AG20443 (cell line): ENCODE measurements around the gene CTSW.
A peak's percentile ranks its signal among the peaks of the same experiment; 100 is the strongest.

Experiments used
- DNase-seq: peaks from one replicate; pipeline ENCODE4 v3.0.0; 2012; ENCODE audit warnings: low spot score, mixed read lengths

CTSW gene

DNA sequence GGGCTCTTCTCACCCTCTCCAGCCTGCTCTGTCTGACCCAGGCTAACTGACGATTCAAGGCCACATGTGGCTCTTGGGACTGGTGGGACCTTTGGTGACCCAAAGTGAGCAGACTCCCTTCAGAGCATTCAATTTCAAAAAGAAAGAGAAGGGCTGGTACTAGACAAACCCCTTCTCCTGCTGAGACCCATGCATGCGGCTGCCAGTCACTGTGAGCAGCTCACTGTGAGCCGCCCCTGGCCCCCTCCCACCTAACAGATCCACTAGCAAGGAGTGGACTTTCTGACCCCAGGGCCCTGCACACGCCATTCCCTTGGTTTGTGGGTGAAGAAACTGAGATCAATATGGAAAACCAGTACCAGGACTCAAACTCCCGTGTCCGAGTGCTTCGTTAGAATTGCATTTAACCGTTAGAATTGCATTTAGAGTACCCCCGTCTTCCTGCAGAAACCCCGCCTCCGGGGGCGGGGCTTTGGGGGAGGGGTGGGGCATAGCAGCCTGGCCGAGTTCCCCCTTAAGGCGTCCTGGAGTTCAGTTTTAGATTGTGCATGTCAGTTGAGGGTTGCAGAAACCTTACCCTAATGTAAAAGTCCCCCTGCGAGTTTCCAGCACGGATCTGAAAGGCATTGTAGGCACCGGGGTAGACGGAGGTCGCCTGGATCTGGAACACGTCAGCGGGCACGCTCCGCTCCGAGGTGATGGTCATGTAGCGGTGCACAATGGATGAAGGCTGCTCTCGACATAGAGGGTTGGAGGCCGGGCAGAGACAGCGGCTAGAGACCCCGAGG, 12.2 kb upstream of the CTSW start:
- no peak for DNase-seq

DNA sequence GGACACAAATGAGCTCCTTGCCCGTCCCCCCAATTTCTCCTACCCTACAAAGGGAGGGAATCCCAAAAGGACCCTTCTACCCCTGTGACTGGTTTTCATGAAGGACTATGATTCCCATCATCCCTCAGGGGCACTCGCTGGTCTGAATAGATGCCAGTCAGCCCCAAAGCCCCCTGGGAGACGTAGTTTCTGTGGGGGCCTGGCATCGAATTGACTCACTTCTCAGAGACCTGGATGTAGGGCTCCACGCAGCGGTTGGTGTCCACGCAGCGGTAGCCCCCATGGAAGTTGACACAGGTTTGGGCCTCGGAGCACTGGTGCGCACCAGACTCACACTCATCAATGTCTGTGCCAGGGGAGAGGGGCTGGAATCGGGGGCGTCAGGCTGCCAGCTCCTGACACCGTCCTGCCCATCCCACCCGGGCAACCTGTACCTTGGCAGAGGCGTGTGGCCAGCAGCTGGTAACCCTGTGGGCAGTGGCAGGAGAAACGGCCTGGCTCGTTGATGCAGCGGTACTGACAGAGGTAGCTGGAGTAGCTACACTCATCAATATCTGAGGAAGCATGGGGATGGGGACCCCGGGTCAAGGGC, 11.5 kb upstream of the CTSW start:
- DNase-seq = no peak

DNA sequence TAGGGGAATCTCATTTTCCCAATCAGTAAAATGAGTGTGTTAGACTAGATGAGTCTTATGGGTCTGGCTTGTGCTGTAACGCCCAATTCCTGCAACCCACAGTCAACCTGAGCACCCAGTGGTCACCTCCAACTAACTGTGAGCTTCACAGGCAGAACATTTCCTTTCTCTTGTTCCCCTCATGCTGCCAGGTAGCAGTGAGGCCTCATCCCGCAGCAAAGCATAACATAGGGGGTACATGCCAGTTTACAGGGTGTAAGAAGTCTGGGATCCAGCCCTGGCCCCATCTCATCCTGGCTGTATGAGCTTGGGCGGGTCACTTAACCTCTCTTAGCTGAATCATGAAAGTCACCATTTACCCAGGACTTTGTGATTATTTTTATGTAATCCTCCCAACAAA, 10.7 kb upstream of the CTSW start:
- no peak for DNase-seq

DNA sequence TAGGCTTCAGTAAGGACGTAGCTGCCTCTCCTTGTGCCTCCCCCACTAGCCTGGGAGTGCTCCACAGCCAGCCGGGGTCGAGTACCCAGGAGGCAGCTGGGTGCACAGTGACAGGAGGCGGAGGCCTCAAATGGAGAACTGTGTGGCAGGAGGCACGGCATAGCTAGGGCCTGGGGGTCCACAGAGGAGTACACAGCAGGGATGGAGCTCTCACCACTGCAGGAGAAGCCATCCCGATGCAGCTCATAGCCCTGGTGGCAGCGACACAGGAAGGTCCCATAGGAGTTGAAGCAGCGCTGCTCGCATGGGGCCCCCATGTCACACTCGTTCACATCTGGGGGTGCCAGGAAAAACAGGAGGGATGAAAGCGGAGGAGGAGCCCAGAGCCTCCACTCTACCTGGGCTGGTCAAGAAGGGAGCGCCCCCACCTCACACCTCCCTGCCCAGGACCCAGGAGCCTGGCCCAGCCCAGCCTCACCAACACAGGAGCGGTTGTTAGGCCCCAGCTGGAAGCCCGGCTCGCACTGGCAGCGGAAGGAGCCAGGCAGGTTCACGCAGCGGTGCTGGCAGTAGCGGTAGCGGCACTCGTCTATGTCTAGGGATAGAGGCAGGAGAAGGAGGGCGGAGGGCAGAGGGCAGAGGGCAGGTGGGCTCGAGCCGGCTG, 9.9 kb upstream of the CTSW start:
- DNase-seq = no peak

DNA sequence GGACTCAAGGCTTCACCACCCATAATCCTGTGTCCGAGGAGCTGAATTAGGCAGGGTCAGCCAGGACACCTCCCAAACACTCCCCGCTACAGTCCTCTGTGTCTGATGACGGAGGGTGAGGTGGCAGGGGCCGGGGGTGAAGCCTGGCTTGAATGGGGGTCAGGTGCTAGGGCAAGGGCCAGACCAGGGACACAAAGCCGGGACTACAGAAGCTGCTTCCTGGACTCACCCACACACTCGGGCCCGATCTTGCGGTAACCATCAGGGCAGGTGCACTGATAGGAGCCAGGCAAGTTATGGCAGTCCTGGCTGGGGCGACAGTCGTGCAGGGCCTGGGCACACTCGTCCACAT, 9.4 kb upstream of the CTSW start:
- no peak for DNase-seq

DNA sequence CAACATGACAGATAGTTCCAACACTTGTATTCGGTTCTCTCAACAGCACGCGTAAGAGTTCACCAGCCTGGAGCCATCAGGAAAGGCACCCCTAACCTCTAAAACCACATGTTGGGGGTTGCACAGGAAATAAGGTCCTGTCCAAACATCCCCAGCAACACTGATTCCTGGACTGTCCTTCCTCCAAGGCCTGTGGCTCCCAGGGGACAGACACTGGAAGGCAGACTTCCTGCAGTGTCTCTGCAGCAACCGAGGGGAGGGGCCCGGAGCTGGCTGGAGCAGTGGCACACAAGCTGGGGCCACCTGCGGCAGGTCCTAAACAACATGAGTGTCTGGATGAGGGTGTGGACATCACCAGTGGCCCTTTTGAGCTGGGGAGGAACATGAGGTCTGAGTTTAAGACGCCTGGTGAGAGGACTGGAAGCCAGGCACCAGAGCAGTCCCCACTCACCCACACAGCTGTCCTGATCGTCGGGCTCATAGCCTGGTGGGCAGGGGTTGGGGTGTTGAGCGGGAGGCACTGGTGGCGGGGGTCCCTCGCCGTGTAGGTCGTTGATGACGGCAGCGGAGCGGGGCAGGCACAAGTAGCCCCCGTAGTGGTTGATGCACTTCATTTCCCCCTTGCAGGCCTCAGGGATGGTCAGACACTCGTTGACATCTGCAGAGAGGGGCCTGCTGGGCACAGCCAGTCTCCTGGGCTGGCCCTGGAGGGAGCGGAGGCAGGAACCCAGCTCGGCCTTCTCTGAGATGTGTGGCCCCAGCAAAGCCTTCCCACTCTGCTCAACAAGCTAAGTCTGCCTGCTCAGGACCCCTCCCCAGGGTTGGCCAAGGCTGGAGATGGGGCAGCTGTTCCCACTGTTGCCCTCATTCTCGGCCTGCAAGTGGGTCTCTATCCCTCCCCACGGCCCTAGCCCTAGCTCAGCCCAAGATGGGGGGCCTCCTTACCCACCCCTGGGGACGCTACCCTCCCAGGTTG, 8.6 kb upstream of the CTSW start:
- no peak for DNase-seq

DNA sequence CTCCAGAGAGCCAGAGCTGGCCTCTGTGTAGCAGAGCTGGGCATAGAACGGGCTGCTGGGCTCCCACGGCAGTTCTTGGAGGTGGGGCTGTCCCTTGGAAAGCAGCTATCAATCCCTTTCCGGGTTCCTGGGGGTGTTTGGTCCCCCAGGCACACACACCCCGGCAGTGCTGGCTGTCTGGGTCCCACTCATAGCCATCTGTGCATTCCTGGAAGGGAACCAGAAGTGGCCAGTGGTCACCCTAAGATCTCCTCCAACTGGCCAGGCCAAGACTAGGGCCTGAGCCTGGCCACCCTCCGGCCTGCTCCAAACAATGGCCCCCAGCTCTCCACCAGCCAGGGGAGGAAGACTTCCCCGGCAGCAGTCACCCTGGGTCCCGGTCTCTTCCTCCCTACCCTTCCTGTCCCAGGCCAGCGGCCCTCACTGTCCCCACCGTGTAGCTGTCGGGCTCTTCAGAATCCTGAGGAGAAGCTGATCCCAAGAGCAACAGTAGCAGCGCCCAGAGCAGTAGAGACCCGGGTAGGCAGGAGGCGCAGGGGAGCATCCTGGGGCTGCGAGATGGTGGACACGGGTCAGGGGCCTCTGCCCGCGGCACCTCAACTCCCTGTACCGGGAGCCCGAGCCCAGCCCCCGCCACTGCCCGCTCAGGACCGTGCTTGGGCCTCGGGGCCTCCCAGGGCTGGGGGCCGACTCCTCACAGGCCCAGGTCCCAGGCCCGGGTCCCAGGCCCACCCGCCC, 7.7 kb upstream of the CTSW start:
- DNase-seq = peak; percentile 53

DNA sequence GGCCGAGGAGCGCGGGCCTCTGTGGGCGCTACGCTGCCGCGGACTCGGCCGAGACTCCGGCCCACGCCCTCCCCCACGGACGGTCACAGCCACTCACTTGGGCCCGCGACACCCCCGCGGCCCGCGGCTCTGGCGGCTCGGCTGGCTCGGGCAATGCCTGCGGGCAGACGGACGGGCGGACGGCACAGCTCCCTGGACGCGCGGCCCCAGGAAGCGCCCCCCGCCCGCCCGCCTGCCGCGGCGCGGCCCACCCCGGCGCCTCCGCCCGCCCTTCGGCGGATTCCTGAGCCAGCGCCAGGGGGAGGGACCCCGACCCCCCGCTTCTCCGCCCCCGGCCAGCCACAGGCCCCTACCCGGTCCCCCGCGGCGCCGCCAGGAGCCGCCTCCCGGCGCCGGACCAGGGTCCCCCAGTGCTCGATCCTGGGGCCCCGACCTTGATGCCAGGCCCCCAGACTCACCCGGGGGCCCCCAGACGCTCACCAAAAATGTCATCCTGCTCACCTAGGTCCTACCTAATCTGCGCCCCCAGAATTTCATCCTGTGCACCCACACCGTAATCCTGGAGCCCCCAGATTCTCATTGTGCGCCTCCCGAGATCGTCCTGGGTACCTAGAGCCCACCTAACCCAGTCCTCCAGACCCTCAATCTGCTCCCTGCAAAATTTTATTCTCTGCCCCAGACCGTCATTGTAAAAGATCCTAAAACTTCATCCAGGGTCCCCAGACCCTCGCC, 6.9 kb upstream of the CTSW start, which contains the start of gene EFEMP2:
Gene EFEMP2, minus strand, starts transcription at position 215 of the 732 bp plus-strand sequence. CDS start 446 bp downstream, outside the sequence.
- peak; percentile 68 for DNase-seq

DNA sequence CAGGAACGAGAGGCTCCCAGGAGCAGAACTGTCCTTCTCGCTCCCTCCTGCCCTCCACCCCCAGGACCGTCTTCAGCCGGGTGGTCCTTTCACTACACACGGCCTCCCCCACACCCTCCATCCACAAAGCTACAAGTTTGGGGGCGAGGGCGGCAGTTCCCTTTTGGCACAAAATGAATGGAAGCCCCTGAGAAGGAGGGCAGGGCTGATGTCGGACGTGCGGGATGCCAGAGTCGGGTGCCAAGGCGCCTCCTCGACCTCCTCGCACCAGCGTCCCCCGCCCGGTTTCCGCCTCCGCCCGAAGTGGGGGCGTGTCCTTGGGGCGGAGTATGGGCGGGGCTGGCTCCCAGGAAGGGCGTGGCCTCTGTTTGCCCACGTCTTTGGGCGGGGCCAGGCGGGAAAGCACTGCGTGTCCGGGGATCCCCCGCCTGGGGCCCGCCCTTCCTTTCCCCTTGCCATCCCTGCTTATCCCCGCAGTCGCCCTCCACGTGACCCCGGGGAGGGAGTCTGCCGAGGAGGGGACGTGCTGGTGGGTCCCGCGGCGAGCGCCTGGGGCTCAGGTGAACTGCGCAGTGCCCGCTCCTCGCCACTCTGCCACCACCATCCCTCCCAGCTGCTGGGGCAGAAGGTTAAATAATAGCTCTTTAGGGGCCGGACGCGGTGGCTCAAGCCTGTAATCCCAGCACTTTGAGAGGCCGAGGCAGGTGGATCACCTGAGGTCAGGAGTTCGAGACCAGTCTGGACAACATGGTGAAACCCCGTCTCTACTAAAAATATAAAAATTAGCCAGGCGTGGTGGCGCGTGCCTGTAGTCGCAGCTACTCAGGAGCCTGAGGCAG, 6.1 kb upstream of the CTSW start:
- DNase-seq = peak; percentile 97

DNA sequence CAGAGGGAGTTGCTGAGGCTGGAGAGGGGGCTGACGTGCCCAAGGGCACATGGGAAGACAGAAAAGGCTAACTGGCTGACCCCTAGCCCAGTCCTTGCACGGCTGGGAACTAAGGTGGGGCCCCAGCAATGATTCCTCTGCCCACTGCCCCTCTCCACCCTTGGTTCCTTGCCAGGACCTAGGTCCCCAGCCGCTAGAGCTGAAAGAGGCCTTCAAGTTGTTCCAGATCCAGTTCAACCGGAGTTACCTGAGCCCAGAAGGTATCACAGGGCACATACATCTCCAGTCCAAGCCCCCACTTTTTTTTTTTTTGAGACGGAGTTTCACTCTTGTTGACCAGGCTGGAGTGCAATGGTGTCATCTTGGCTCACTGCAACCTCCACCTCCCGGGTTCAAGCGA, 390 bp downstream of the CTSW start:
- DNase-seq = no peak

DNA sequence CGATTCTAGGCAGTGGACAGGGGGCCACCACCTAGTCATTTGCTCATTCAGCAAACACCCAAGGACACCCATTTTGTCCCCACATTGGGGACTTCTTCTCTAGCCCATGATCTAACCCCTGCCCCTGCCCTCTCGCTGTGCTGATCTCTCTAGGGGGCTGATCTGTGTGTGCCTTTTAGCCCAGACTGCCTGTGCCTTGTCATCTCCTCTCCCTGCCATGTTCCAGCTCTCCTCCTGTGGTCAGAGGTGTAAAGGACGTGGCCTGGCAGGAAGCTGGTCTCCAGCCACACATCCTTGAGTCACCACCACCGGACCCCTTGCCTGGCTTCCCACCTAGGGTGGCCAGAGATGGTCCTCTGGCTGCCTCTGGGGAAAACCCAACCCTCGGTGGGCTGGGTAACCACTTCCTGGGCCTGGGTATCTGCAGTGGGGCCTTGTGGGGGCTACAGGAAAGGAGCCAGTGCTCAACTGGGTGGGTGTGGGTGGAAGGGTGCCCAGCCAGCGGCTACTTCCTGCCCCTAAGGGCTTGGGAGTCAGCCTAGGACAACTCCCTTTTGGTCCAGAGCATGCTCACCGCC, 1.3 kb downstream of the CTSW start:
- no peak for DNase-seq

DNA sequence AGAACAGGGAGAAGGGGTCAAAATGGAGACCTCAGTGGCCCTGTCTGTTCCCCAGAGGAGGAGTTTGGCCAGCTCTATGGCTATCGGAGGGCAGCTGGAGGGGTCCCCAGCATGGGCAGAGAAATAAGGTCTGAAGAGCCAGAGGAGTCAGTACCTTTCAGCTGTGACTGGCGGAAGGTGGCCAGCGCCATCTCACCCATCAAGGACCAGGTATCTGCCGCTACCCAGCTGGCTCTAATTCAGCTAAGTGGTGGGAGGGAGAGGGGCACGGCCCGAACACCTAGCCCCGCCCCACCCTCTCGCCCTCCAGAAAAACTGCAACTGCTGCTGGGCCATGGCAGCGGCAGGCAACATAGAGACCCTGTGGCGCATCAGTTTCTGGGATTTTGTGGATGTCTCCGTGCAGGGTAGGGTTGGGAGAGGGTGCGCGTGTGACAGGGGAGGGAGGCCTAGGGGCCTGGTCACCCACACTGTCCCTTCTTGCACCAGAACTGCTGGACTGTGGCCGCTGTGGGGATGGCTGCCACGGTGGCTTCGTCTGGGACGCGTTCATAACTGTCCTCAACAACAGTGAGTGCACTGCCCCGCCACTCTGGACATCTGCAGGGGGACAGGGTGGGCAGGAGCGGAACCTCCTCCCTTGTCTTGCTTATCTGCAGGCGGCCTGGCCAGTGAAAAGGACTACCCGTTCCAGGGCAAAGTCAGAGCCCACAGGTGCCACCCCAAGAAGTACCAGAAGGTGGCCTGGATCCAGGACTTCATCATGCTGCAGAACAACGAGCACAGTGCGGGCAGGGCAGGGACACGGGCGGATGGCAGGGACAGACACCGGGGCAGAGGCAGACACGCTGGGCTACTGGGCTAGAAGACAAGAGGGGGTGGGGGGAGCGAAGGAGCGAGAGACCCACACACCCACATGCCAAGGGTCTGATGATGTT, 2.8 kb downstream of the CTSW start:
- no peak for DNase-seq

DNA sequence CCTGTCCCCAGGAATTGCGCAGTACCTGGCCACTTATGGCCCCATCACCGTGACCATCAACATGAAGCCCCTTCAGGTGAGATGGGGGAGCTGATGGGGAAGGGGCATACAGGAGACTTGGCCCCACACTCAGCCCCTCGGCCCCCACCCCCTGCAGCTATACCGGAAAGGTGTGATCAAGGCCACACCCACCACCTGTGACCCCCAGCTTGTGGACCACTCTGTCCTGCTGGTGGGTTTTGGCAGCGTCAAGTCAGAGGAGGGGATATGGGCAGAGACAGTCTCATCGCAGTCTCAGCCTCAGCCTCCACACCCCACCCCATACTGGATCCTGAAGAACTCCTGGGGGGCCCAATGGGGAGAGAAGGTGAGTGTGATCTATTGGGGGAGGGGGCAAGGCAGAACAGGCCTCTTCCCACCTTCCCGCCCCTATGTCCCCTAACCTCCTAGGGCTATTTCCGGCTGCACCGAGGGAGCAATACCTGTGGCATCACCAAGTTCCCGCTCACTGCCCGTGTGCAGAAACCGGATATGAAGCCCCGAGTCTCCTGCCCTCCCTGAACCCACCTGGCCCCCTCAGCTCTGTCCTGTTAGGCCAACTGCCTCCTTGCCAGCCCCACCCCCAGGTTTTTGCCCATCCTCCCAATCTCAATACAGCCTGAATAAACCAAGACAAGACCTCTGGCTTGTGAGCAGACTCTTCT, 3.6 kb downstream of the CTSW start:
- DNase-seq = no peak

DNA sequence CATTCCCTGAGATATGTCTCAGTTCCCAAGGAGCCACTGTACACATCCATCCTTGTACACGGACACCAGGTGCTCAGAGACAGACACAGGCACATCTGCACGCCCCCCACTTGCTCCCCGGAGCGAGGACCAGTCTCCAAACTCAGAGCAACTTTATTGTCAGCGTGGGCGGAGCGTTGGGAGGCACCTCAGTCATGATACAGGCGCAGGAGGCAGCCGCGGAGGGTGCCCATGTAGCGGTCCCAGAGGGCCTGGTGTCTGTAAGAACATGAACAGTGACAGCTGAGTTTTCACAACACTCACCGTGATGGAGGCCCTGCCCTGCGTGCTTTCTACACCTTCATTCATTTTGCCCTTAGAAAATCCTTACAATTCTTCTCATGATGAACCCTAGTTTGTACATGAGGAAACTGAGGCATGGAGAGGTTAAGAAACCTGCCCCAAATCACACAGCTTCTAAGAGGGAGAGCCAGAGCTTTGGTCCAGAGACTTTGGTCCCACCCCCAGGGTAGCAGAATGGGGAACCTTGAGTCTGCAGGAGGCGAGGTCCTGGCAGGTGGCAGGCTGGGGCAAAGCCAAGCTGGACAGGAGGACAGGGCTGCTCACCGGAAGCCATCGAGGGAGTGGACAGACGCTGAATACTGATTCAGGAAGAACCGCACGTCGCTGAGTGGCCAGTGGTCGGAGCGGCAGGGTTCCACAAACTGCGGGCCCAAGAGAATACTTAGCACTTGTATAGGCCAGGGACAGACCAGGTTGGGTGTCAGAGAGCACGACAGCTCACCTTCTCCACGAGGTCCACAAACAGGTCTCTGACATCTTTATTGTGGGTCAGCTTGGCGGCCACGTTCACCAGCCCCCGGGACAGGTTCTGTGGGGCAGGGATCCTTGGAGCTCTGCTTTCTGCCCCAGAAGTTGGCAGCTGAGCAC, 4.4 kb downstream of the CTSW start:
- no peak for DNase-seq

DNA sequence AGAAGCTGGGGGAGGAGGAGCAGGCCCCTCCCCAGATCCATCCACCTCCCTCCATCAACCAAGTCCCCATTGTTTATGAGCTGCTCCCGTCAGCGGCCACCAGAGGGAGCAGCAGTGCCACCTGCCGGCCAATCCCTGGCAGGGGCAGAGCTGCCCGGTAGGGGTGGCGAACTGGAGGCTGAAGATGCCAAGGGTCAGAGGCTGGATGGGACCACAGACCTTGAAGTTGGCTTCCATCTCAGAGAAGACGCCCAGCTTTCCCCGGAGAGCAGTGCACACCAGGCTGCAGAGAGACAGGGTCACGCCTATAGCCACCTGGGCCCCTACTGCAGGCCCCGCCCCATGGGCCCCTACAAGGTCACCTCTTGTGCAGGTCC, 5.1 kb downstream of the CTSW start:
- peak; percentile 86 for DNase-seq

DNA sequence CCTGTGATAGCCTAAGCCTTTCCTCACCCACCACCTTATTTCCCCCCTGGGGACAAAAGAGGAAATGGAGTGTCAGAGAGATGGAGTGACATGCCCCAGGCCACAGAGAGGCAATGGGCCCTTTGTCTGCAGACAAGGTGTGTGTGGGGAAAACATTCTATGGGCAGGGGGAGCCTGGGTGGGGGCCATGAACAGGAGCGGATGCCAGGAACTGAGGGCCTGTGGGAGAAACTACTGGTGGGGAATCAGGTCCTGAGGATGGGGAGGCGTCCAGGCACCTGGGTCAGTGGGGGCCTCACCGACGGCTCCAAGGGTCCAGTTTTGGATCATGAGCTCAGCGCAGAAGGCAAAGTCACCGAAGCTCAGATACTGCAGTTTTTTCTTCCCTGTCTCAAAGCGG, 5.6 kb downstream of the CTSW start:
- DNase-seq = no peak
